Stomach (tissue), 4 donors: ENCODE data around the gene INS.

Experiments
- CTCF ChIP-seq, 7 experiments: fragments of 450-650 bp in 4 of 7; fragments of 200-600 bp in 3 of 7; sonication (generic) in 3 of 7; IDR thresholded peaks; one replicate each; pipeline ENCODE4 v1.5.1; 2016 to 2019; ENCODE audit warnings: antibody characterized with exemption in 7 of 7, control low read depth in 2 of 7, mild to moderate bottlenecking in 1 of 7
- EP300 ChIP-seq: sonication (generic); formaldehyde crosslinking; IDR thresholded peaks from one replicate; pipeline ENCODE4 v1.6.1; 2017; ENCODE audit warnings: antibody characterized with exemption
- POLR2A ChIP-seq, 4 donors: fragments of 450-650 bp; IDR thresholded peaks; one replicate each; pipeline ENCODE4 v1.6.1; 2016; ENCODE audit warnings: antibody characterized with exemption in 4 of 4, control low read depth in 2 of 4, mild to moderate bottlenecking in 1 of 4, moderate library complexity in 1 of 4
- POLR2AphosphoS5 ChIP-seq, 3 donors: sonication (generic); formaldehyde crosslinking; IDR thresholded peaks; one replicate each; pipeline ENCODE4 v1.6.1; 2016; ENCODE audit warnings: antibody characterized with exemption in 3 of 3

- TF ChIP-seq CTCF (IDR thresholded peaks at IDR 0.05) (no peak), POLR2A (IDR thresholded peaks at IDR 0.05) (no peak), POLR2AphosphoS5 (IDR thresholded peaks at IDR 0.05) (no peak), EP300 (no peak)
Measured at GRCh38 chr11:2110521-2110920, 50.5 kb downstream of the INS start.
